Activated naive CD4-positive, alpha-beta T cell treated with anti-CD3 and anti-CD28 coated beads, Interleukin-2, amount 50 U/mL, for 16 hours (primary cell): Measurements from ENCODE around the gene ANKRD40.

Experiments used
- DNase-seq: peaks from one replicate; pipeline ENCODE4 v3.0.0-alpha.2; 2020

Gene ANKRD40

GRCh38 chr17:50645748-50646682, 61.7 kb downstream of the ANKRD40 start:
- no peak for DNase-seq
